ENCODE measurements around the gene PARVB.

DNA sequence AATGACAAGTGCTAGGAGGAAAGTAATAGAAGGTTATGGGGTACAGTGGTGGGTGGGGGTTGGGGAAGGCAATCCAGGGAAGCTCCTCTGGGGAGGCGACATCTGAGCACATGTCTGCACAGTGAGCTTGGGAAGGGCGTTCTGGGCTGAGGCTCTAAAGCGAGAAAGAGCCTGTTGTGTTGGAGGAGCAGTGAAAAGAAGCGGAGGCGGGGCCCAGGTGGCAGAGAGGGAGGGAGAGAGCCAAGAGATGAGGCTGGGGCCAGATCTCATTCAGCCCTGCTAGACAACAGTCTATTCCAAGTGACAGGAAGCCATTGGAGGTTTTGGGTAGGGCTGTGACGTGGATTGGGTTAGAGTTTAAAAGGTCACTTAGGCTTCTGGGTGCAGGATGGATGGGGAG is 101.3 kb downstream of the PARVB start:
- TF ChIP-seq, protein P1, sequence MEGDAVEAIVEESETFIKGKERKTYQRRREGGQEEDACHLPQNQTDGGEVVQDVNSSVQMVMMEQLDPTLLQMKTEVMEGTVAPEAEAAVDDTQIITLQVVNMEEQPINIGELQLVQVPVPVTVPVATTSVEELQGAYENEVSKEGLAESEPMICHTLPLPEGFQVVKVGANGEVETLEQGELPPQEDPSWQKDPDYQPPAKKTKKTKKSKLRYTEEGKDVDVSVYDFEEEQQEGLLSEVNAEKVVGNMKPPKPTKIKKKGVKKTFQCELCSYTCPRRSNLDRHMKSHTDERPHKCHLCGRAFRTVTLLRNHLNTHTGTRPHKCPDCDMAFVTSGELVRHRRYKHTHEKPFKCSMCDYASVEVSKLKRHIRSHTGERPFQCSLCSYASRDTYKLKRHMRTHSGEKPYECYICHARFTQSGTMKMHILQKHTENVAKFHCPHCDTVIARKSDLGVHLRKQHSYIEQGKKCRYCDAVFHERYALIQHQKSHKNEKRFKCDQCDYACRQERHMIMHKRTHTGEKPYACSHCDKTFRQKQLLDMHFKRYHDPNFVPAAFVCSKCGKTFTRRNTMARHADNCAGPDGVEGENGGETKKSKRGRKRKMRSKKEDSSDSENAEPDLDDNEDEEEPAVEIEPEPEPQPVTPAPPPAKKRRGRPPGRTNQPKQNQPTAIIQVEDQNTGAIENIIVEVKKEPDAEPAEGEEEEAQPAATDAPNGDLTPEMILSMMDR (IDR thresholded peaks at IDR 0.05): no peak
- no peak for TF ChIP-seq POLR2A (IDR thresholded peaks at IDR 0.05)

Measured in esophagus squamous epithelium (tissue), 4 donors.